Measurements from ENCODE around the gene CPED1. TPM values are rescaled to one million over a fixed set of nuclear protein-coding genes. Genes with fewer than 3 reads are reported as not detected.
"Not testable (repeated sequence)": the region's sequence is repeated elsewhere in the genome, so short reads cannot be mapped to it uniquely, and the experiment has no call there.

Gene CPED1
- total RNA-seq, 1 donor from 2014 or later = 33.8 TPM

DNA sequence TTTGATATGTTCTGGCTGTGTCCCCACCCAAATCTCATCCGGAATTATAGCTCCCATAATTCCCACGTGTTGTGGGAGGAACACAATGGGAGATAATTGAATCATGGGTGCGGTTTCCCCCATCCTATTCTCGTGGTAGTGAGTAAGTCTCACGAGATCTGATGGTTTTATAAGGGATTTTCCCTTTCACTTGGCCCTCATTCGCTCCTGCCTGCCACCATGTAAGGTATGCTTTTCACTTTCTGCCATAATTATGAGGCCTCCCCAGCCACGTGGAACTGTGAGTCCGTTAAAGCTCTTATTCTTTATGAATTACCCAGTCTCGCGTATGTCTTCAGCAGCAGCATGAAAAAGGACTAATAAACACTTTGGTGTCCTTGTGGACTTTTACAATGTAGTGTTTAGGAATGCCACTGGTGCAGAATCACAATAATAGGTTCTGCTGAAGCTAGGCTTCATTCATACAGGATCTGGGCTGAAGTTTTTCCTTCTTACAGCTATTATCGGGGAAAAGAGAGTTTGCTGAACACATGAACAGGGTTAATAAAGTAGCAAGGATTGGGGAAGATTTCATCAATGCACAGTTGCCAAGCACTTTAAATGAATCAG is 74.3 kb downstream of the CPED1 start:
- intact Hi-C loops (cut with micrococcal nuclease) = no loop called here
- H3K4me1 ChIP-seq = peaks cover 29% of the 10 kb centered on the region
- H3K27ac ChIP-seq (replicated peaks) = peak overlapping the region; percentile 27
- TF ChIP-seq, protein P1, sequence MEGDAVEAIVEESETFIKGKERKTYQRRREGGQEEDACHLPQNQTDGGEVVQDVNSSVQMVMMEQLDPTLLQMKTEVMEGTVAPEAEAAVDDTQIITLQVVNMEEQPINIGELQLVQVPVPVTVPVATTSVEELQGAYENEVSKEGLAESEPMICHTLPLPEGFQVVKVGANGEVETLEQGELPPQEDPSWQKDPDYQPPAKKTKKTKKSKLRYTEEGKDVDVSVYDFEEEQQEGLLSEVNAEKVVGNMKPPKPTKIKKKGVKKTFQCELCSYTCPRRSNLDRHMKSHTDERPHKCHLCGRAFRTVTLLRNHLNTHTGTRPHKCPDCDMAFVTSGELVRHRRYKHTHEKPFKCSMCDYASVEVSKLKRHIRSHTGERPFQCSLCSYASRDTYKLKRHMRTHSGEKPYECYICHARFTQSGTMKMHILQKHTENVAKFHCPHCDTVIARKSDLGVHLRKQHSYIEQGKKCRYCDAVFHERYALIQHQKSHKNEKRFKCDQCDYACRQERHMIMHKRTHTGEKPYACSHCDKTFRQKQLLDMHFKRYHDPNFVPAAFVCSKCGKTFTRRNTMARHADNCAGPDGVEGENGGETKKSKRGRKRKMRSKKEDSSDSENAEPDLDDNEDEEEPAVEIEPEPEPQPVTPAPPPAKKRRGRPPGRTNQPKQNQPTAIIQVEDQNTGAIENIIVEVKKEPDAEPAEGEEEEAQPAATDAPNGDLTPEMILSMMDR (IDR thresholded peaks at IDR 0.05; ENCODE audit: borderline replicate concordance) = no peak
- H3K27me3 ChIP-seq (ENCODE audit: low read depth) = no peaks in the 10 kb centered on the region
- H3K9me3 ChIP-seq (replicated peaks) = no peaks in the 10 kb centered on the region
- DNase-seq = no peak
- H3K4me3 ChIP-seq = no peak overlapping the region
- peaks cover 13% of the 10 kb centered on the region for H3K36me3 ChIP-seq

DNA sequence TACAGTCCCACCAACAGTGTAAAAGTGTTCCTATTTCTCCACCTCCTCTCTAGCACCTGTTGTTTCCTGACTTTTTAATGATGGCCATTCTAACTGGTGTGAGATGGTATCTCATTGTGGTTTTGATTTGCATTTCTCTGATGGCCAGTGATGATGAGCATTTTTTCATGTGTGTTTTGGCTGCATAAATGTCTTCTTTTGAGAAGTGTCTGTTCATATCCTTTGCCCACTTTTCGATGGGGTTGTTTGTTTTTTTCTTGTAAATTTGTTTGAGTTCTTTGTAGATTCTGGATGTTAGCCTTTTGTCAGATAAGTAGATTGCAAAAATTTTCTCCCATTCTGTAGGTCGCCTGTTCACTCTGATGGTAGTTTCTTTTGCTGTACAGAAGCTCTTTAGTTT is 79.2 kb downstream of the CPED1 start:
- H3K27ac ChIP-seq (replicated peaks); intact Hi-C loops (cut with micrococcal nuclease); DNase-seq; H3K9me3 ChIP-seq (replicated peaks); H3K36me3 ChIP-seq; H3K27me3 ChIP-seq (ENCODE audit: low read depth); H3K4me3 ChIP-seq: not testable (repeated sequence)
- peaks cover 37% of the 10 kb centered on the region for H3K4me1 ChIP-seq

DNA sequence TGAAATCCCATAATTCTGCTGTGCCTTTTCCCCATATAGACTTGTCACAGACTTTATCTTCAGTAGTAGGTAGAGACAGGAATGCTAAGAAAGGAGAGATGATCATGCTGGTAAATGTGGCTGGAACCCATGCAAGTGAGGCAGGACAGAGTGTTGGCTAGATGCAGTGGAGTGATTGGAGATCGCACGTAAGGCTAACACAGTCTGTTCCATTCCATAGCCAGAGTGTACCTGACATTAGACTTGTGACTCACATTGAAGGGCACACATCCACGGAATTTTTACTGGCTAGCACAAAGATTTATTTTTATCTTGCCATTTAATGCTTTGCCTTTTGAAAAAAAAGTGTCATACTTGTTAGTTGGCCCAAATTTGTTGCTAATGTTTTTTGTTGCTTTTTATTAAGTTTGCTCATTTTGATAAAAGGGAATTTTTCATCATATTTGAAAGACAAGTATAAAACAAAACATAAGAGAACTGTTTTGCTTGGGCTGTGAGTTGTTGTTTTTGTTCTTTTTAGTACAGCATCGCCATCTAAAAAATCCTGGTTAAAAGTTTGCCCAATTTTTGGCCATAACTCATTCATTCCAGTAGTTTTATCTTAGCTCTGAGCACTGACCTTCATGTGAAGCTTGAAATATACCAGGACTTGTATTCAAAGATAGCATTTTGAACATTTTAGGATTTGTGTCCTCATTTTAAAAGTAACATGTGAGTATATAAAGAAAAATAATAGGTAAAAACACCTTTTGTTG is 81.0 kb downstream of the CPED1 start:
- H3K4me3 ChIP-seq = peak overlapping the region; percentile 7
- no peaks in the 10 kb centered on the region for H3K9me3 ChIP-seq (replicated peaks)
- H3K36me3 ChIP-seq = peaks cover 2% of the 10 kb centered on the region
- H3K27me3 ChIP-seq (ENCODE audit: low read depth) = no peaks in the 10 kb centered on the region
- TF ChIP-seq, protein P1 (IDR thresholded peaks at IDR 0.05; ENCODE audit: borderline replicate concordance) = no peak
- intact Hi-C loops (cut with micrococcal nuclease) = no loop called here
- peak overlapping the region; percentile 78 for H3K27ac ChIP-seq (replicated peaks)
- peaks cover 26% of the 10 kb centered on the region for H3K4me1 ChIP-seq
- DNase-seq = no peak

DNA sequence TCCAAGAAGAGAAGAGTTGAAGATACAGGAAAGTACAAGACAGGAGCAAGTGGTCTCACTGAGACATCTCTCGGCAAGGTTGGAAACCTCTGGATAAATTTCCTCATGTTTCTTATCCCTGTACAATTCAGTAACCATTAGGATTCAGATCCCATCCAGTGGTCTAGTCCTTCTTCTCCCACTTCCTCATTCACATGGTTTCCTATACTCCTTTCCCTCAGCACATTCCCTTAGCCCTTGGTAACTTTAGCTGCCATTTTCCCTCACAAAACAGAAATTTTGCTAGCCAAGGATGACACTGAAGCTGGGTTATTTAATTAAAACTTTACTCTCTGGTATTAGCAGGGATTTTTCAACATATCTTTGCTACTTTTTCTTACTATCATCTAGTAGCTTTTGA is 82.6 kb downstream of the CPED1 start:
- Histone ChIP-seq H3K27me3 (ENCODE audit: low read depth) (no peaks in the 10 kb centered on the region), H3K9me3 (replicated peaks) (no peaks in the 10 kb centered on the region), H3K4me1 (peaks cover 26% of the 10 kb centered on the region), H3K27ac (replicated peaks) (peak overlapping the region; percentile 78), H3K4me3 (no peak overlapping the region), H3K36me3 (no peaks in the 10 kb centered on the region)
- intact Hi-C loops (cut with micrococcal nuclease) = no loop called here
- TF ChIP-seq, protein P1 (IDR thresholded peaks at IDR 0.05; ENCODE audit: borderline replicate concordance) = no peak
- DNase-seq = no peak

DNA sequence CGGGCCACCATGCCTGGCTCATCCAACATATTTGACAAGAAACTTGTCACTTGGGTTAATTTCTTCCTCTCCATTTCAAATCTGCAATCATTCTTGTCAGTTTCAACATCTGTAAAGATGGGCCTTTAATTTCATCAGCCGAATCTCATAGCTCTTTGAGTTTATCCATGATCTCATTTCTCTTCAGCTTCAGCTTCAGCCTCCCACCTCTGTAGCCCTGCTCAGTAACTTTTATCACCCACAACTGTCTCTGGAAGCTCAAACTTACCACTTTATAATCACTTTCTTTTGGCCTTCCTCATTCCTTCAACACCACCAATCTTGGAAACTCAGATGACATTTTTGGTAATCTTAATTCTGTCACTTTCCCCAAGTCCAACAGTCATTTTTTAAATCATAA is 83.2 kb downstream of the CPED1 start:
- peak overlapping the region; percentile 22 for H3K27ac ChIP-seq (replicated peaks)
- intact Hi-C loops (cut with micrococcal nuclease) = no loop called here
- no peak overlapping the region for H3K4me3 ChIP-seq

More for the DNA sequence above, 83.2 kb downstream of the CPED1 start:
- DNase-seq = no peak
- Histone ChIP-seq H3K9me3 (replicated peaks) (no peaks in the 10 kb centered on the region), H3K27me3 (ENCODE audit: low read depth) (no peaks in the 10 kb centered on the region), H3K36me3 (no peaks in the 10 kb centered on the region), H3K4me1 (peaks cover 31% of the 10 kb centered on the region)
- TF ChIP-seq, protein P1 (IDR thresholded peaks at IDR 0.05; ENCODE audit: borderline replicate concordance) = no peak
